Mucosa of descending colon (tissue), 3 donors: Measurements from ENCODE around the gene MRTFB. TPM values are rescaled to one million over a fixed set of nuclear protein-coding genes. Genes with fewer than 3 reads are reported as not detected.

Experiments
- ATAC-seq: fragments of 200-7000 bp; cut with Tn5 transposase; one replicate; pipeline ENCODE4 v1.9.1; 2020; ENCODE audit warnings: mild to moderate bottlenecking, moderate library complexity
- DNase-seq, 3 donors: peaks; one replicate each; pipeline ENCODE4 v3.0.0-alpha.2; 2020
- H3K36me3 ChIP-seq: fragments of 200-600 bp; one replicate; pipeline ENCODE4 v1.8.0; 2021; ENCODE audit warnings: low read depth, mild to moderate bottlenecking
- H3K4me1 ChIP-seq: fragments of 200-600 bp; one replicate; pipeline ENCODE4 v1.8.0; 2021; ENCODE audit warnings: low read depth, mild to moderate bottlenecking
- H3K4me3 ChIP-seq: fragments of 200-600 bp; one replicate; pipeline ENCODE4 v1.8.0; 2021; ENCODE audit warnings: mild to moderate bottlenecking
- H3K9me3 ChIP-seq: fragments of 200-600 bp; one replicate; pipeline ENCODE4 v1.8.0; 2021; ENCODE audit warnings: mild to moderate bottlenecking
- CTCF ChIP-seq: fragments of 200-600 bp; IDR thresholded peaks from one replicate; pipeline ENCODE4 v1.8.0; 2022; ENCODE audit warnings: antibody characterized with exemption, mild to moderate bottlenecking
- intact Hi-C, 2 donors: fragments of 100-400 bp; cut with DNase I in 1 of 2; cut with micrococcal nuclease in 1 of 2; formaldehyde crosslinking; loops; one replicate each; pipeline versions ENCODE4 v1.11.0 to v1.11.1; 2022; cut with DNase I, micrococcal nuclease
- total RNA-seq, 3 donors: library from RNA; stranded (reverse); fragmentation: NEBNext Ultra II Directional in 2 of 3; extraction: Animal tissue kit (Norgen Biotek cat#: 25700) in 2 of 3; gene quantifications; one replicate each; pipeline versions ENCODE4 v1.2.1 to v1.2.4, GENCODE V29; 2021 to 2023
- donor health status: DM: no; HTN: no; CAD: no; lungs with moderate emphysema.
- donor health status: DM: no; HTN: no; CAD: no.
- donor health status: DM: no; HTN: yes; CAD: no.

Gene MRTFB
- total RNA-seq, 3 donors from 2014 or later: 40.0 to 49.9 (median 40.0) TPM

DNA sequence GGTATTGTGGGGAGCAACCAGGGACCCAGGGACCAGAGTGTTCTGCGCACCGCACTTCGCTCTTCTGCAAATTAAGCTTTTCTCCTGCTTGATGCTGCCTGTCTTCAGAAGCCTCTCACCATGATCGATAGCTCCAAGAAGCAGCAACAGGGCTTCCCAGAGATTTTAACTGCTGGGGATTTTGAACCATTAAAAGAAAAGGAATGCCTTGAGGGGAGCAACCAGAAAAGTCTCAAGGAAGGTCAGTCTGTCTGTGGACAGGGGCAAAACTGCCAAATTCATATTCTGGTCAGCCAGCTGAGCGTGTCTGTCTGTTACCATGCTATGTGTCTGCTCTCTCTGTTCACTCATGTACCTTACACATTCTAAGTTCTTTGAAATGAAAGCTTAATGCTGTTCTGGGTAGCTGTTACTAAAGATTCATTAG, 115.7 kb downstream of the MRTFB start:
- intact Hi-C loops: no loop called here
- ATAC-seq: no peak
- no peaks in the 10 kb centered on the region for H3K4me1 ChIP-seq
- H3K4me3 ChIP-seq: no peak overlapping the region
- no peak for TF ChIP-seq CTCF
- H3K9me3 ChIP-seq: no peaks in the 10 kb centered on the region
- DNase-seq: no peak
- H3K36me3 ChIP-seq: no peaks in the 10 kb centered on the region

GRCh38 chr16:14187517-14188338, 116.6 kb downstream of the MRTFB start:
- Histone ChIP-seq H3K4me1 (no peaks in the 10 kb centered on the region), H3K36me3 (no peaks in the 10 kb centered on the region), H3K9me3 (no peaks in the 10 kb centered on the region), H3K4me3 (no peak overlapping the region)
- DNase-seq (no peak), ATAC-seq (no peak)
- intact Hi-C loops: no loop called here
- TF ChIP-seq CTCF: no peak

- ATAC-seq (peak; percentile 75), DNase-seq (peak in 1 of 3 donors; percentile 25)
- H3K9me3 ChIP-seq: no peaks in the 10 kb centered on the region
- TF ChIP-seq CTCF: no peak
- no peak overlapping the region for H3K4me3 ChIP-seq
- no peaks in the 10 kb centered on the region for H3K36me3 ChIP-seq
- intact Hi-C loops: no loop called here
- H3K4me1 ChIP-seq: no peaks in the 10 kb centered on the region
Measured at GRCh38 chr16:14193316-14193871, 122.3 kb downstream of the MRTFB start.

DNA sequence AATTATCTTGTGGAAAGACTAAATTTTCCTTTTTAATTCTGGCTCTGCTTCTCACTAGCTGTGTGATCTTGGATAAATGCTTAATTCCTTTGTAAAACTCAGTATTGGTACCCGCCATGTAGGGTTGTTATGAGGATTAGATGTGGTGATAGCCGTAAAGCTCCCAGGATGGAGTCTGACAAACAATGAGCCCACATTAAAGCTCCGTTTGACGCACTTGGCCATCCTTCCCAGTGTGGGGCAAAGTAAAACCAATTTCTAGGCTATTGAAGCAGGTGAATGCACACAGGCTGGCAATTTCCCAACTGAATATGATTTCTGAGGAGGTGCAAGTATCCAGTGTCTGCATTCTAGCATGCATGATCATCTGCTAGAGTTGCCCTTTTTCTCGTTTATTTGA, 123.6 kb downstream of the MRTFB start:
- H3K4me1 ChIP-seq: no peaks in the 10 kb centered on the region
- DNase-seq (no peak), ATAC-seq (no peak)
- no peaks in the 10 kb centered on the region for H3K9me3 ChIP-seq
- no peak overlapping the region for H3K4me3 ChIP-seq
- no peak for TF ChIP-seq CTCF
- intact Hi-C loops: no loop called here
- H3K36me3 ChIP-seq: no peaks in the 10 kb centered on the region

DNA sequence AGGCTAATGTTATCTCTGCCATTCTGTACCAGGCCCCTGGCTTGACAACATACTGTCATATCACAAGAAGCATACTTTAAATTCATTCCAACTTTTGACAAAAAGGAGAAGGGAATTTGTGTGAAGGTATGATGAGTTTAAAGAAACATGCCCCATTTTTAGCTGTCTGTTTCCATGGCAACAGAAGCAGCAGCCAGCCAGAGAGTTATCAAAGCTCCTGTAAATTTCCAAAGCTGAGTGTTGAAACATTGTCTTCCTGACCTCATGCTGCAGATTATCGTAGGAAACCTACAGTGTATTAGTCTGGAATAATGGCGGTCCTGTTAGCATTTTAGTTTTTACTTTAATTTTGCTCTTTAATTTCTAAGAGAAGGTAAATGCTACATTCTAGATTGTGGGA, 124.9 kb downstream of the MRTFB start:
- H3K4me1 ChIP-seq: no peaks in the 10 kb centered on the region
- no peak for TF ChIP-seq CTCF
- DNase-seq (no peak), ATAC-seq (no peak)
- H3K36me3 ChIP-seq: no peaks in the 10 kb centered on the region
- intact Hi-C loops: no loop called here
- H3K4me3 ChIP-seq: no peak overlapping the region
- H3K9me3 ChIP-seq: no peaks in the 10 kb centered on the region
